Suprapubic skin (tissue), 4 donors: ENCODE data around the gene LATS2. TPM values are rescaled to one million over a fixed set of nuclear protein-coding genes. Genes with fewer than 3 reads are reported as not detected.

Experiments
- DNase-seq, 2 donors: peaks; one replicate each; pipeline ENCODE4 v3.0.0-alpha.2; 2019; ENCODE audit warnings: low spot score in 2 of 2
- H3K27ac ChIP-seq: fragments of 200-600 bp; sonication (generic); one replicate; pipeline ENCODE4 v1.5.1; 2019
- H3K27me3 ChIP-seq: fragments of 200-600 bp; sonication (generic); one replicate; pipeline ENCODE4 v1.5.1; 2019
- H3K36me3 ChIP-seq: fragments of 200-600 bp; sonication (generic); one replicate; pipeline ENCODE4 v1.5.1; 2019
- H3K4me1 ChIP-seq: fragments of 200-600 bp; sonication (generic); one replicate; pipeline ENCODE4 v1.5.1; 2019
- H3K4me3 ChIP-seq: fragments of 200-600 bp; sonication (generic); one replicate; pipeline ENCODE4 v1.5.1; 2019; ENCODE audit warnings: mild to moderate bottlenecking
- H3K9me3 ChIP-seq: fragments of 200-600 bp; sonication (generic); one replicate; pipeline ENCODE4 v1.5.1; 2019
- EP300 ChIP-seq: sonication (generic); formaldehyde crosslinking; IDR thresholded peaks from one replicate; pipeline ENCODE4 v1.6.1; 2017; ENCODE audit warnings: antibody characterized with exemption
- POLR2A ChIP-seq, 2 donors: fragments of 450-650 bp; IDR thresholded peaks; one replicate each; pipeline ENCODE4 v1.6.1; 2017; ENCODE audit warnings: antibody characterized with exemption in 2 of 2, mild to moderate bottlenecking in 2 of 2, moderate library complexity in 2 of 2
- POLR2AphosphoS5 ChIP-seq, 3 donors: sonication (generic); formaldehyde crosslinking; IDR thresholded peaks; one replicate each; pipeline ENCODE4 v1.6.1; 2017; ENCODE audit warnings: antibody characterized with exemption in 3 of 3
- WGBS: methylation state at CpG from one replicate; pipeline ENCODE4 v1.1.5; 2018; 5-methylcytosine and 5-hydroxymethylcytosine counted together
- total RNA-seq, 4 donors: library from RNA; depleted of rRNA; stranded (reverse); fragments of >200 nt; gene quantifications; one replicate each; pipeline ENCODE4 v1.1.0, GENCODE V29; 2016
- TF ChIP-seq, protein P1 (sequence below), 2 donors: fragments of 200-600 bp in 1 of 2; fragments of 450-650 bp in 1 of 2; sonication (generic) in 1 of 2; IDR thresholded peaks; one replicate each; pipeline ENCODE4 v1.5.1; 2016 to 2019; ENCODE audit warnings: antibody characterized with exemption in 2 of 2, mild to moderate bottlenecking in 1 of 2, moderate library complexity in 1 of 2

The LATS2 gene
- total RNA-seq, 4 donors from 2014 or later: 11.5 to 21.6 (median 16.3) TPM

DNA sequence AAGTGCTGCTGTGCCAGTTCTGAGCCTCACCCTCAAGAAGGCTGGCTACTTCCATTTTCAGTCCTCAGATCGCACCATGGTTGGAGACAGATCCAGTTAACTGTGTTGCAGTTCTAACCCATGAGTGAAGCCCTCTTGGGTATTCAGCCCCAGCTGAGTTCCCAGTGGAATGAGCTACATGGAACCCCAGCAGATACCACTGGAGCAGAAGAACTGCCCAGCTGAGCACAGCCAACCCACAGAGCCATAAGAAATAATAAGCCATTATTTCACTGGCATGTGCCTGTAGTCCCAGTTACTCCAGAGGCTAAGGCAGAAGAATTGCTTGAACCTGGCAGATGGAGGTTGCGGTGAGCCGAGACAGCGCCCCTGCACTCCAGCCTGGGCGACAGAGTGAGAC lies 59.9 kb downstream of the LATS2 start:
- Histone ChIP-seq H3K9me3 (no peaks in the 10 kb centered on the region), H3K4me1 (peaks cover 9% of the 10 kb centered on the region), H3K36me3 (no peaks in the 10 kb centered on the region), H3K27me3 (no peaks in the 10 kb centered on the region), H3K4me3 (no peak overlapping the region), H3K27ac (no peak overlapping the region)
- WGBS: 100% methylated on average over 5 of the region's 5 CpGs
- DNase-seq: no peak
- TF ChIP-seq EP300 (no peak), POLR2A (IDR thresholded peaks at IDR 0.05) (no peak), POLR2AphosphoS5 (IDR thresholded peaks at IDR 0.05) (no peak)
- TF ChIP-seq, protein P1, sequence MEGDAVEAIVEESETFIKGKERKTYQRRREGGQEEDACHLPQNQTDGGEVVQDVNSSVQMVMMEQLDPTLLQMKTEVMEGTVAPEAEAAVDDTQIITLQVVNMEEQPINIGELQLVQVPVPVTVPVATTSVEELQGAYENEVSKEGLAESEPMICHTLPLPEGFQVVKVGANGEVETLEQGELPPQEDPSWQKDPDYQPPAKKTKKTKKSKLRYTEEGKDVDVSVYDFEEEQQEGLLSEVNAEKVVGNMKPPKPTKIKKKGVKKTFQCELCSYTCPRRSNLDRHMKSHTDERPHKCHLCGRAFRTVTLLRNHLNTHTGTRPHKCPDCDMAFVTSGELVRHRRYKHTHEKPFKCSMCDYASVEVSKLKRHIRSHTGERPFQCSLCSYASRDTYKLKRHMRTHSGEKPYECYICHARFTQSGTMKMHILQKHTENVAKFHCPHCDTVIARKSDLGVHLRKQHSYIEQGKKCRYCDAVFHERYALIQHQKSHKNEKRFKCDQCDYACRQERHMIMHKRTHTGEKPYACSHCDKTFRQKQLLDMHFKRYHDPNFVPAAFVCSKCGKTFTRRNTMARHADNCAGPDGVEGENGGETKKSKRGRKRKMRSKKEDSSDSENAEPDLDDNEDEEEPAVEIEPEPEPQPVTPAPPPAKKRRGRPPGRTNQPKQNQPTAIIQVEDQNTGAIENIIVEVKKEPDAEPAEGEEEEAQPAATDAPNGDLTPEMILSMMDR (IDR thresholded peaks at IDR 0.05): no peak

DNA sequence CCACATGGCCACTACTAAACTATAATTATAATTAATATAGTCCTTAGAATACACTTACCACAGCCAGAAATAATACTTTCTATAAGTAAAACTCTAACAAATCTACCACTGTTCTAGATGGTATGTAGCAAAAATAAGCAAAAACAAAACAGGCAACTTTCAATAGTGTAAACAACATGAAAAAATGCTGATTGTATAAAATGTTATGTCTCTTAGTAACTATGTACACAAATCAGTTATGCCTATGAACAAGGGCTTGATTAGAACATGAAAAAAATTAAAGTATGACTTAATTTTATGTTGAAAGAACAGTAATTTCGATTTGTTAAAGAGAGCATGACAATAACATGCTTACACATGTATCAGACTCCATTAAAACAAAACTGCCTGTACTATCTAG lies 60.7 kb downstream of the LATS2 start:
- no peak for TF ChIP-seq EP300
- TF ChIP-seq POLR2AphosphoS5 (IDR thresholded peaks at IDR 0.05): no peak
- TF ChIP-seq, protein P1 (IDR thresholded peaks at IDR 0.05): no peak
- no peak for TF ChIP-seq POLR2A (IDR thresholded peaks at IDR 0.05)
- no peaks in the 10 kb centered on the region for H3K27me3 ChIP-seq
- 88% methylated on average over 1 of the region's 1 CpG for WGBS

DNA sequence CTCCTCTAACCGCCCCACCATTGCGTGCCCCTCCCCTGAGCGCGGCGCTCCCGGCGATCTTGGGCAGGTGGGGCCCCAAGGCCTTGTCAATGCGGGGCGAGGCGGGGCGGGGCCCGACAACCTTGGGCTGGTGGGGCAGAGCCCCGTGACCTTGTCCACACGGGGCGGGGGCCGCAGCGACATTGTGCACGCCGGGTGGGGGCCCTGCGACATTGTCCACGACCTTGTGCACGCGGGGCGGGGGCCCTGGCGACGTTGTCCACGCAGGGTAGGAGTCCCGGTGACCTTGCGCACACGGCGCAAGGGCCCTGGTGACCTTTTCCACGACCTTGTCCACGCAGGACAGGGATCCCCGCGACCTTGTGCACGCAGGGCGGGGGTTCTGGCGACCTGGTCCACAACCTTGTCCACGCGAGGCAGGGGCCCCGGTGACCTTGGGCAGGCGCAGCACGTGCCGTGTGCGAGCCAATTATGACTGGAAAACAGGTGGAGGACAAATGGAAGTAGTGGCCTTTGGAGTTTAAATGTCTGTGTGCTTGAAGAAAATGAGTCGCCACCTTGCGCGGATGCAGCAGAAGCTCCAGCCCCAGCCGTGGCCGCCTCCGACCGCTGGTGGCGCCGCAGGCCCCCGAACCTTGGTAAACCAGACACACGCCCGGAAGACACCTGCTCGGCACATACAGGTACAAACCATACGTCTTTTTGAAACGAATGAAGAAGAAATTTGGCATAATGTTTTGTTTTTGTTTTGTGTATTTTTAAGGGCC lies 62.6 kb downstream of the LATS2 start:
- no peaks in the 10 kb centered on the region for H3K27me3 ChIP-seq
- no peak overlapping the region for H3K4me3 ChIP-seq
- H3K4me1 ChIP-seq: peaks cover 25% of the 10 kb centered on the region
- WGBS: 94% methylated on average over 45 of the region's 60 CpGs
- no peaks in the 10 kb centered on the region for H3K9me3 ChIP-seq
- H3K27ac ChIP-seq: no peak overlapping the region
- DNase-seq: no peak
- no peak for TF ChIP-seq POLR2A (IDR thresholded peaks at IDR 0.05)
- TF ChIP-seq, protein P1 (IDR thresholded peaks at IDR 0.05): no peak
- no peak for TF ChIP-seq EP300
- no peak for TF ChIP-seq POLR2AphosphoS5 (IDR thresholded peaks at IDR 0.05)
- no peaks in the 10 kb centered on the region for H3K36me3 ChIP-seq

More for the DNA sequence above, 60.7 kb downstream of the LATS2 start:
- no peak overlapping the region for H3K4me3 ChIP-seq
- no peak overlapping the region for H3K27ac ChIP-seq
- no peaks in the 10 kb centered on the region for H3K36me3 ChIP-seq
- H3K4me1 ChIP-seq: peaks cover 9% of the 10 kb centered on the region
- no peaks in the 10 kb centered on the region for H3K9me3 ChIP-seq
- DNase-seq: no peak

DNA sequence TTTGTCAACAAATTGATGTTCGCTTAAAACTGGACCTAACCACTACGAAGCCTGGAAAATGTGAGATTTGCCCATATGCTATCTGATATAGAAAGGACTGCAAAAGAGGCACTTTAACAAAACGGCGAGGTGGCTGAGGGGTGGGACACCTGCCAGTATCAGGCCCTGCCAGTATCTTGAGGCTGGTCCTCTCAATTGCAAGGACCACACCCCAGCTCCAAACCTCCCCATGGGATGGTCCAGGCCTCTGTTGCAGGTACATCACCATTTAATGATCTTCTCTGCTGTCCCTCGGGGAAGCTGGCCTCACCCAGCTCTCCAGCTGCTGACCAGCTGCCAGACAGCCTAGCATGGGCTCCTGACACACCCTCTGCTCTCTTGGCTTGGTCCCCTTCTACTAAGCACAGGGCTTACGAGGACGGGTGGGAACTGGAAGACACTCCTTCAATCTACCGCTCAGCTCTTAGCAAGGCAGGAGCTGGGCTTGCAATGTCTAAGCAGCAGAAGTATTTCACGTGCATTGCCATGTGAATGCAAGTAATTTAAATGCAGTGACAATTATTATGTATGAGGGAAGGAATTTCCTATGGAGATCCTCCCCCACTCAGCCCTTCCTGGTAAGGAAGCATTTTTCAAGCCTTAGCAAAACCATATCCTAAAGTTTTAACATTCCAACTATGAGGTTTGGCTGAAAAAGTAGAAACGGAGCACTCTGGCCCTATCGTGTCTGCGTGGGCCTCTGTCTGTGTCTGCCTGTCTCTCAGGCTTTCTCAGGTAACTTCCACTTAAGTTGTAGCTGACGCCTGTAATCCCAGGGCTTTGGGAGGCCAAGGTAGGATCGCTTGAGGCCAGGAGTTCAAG lies 63.9 kb downstream of the LATS2 start:
- no peak for TF ChIP-seq POLR2A (IDR thresholded peaks at IDR 0.05)
- TF ChIP-seq POLR2AphosphoS5 (IDR thresholded peaks at IDR 0.05): no peak
- no peak for TF ChIP-seq EP300
- TF ChIP-seq, protein P1 (IDR thresholded peaks at IDR 0.05): no peak
- no peak for DNase-seq
- Histone ChIP-seq H3K4me3 (no peak overlapping the region), H3K4me1 (peaks cover 25% of the 10 kb centered on the region), H3K27ac (no peak overlapping the region), H3K9me3 (no peaks in the 10 kb centered on the region), H3K36me3 (no peaks in the 10 kb centered on the region), H3K27me3 (no peaks in the 10 kb centered on the region)
- 61% methylated on average over 14 of the region's 14 CpGs for WGBS
